Lower leg skin (tissue), 3 donors: ENCODE measurements around the gene SHC3.

Experiments
- POLR2A ChIP-seq, 2 donors: fragments of 450-650 bp; IDR thresholded peaks; one replicate each; pipeline ENCODE4 v1.6.1; 2016 to 2017; ENCODE audit warnings: antibody characterized with exemption in 2 of 2, mild to moderate bottlenecking in 1 of 2, moderate library complexity in 1 of 2
- TF ChIP-seq, protein P1 (sequence below), 3 donors: fragments of 450-650 bp; IDR thresholded peaks; one replicate each; pipeline ENCODE4 v1.5.1; 2016; ENCODE audit warnings: antibody characterized with exemption in 3 of 3, mild to moderate bottlenecking in 3 of 3, moderate library complexity in 2 of 3

GRCh38 chr9:89022902-89023301, 155.7 kb downstream of the SHC3 start:
- TF ChIP-seq, protein P1, sequence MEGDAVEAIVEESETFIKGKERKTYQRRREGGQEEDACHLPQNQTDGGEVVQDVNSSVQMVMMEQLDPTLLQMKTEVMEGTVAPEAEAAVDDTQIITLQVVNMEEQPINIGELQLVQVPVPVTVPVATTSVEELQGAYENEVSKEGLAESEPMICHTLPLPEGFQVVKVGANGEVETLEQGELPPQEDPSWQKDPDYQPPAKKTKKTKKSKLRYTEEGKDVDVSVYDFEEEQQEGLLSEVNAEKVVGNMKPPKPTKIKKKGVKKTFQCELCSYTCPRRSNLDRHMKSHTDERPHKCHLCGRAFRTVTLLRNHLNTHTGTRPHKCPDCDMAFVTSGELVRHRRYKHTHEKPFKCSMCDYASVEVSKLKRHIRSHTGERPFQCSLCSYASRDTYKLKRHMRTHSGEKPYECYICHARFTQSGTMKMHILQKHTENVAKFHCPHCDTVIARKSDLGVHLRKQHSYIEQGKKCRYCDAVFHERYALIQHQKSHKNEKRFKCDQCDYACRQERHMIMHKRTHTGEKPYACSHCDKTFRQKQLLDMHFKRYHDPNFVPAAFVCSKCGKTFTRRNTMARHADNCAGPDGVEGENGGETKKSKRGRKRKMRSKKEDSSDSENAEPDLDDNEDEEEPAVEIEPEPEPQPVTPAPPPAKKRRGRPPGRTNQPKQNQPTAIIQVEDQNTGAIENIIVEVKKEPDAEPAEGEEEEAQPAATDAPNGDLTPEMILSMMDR (IDR thresholded peaks at IDR 0.05), result no peak
- TF ChIP-seq POLR2A (IDR thresholded peaks at IDR 0.05), result no peak
